WTC11 (cell line): ENCODE data around the gene FAM161A. TPM values are rescaled to one million over a fixed set of nuclear protein-coding genes. Genes with fewer than 3 reads are reported as not detected.

Source experiments
- ATAC-seq: fragments of 200-7000 bp; cut with Tn5 transposase; 2 replicates; pipeline ENCODE4 v1.10.0; 2021; ENCODE audit warnings: mild to moderate bottlenecking, moderate library complexity
- CTCF ChIA-PET: fragments of 300-600 bp; sonication (Branson Sonifier 250); formaldehyde crosslinking; loops from one replicate; lab custom pipeline; 2021; ENCODE audit warnings: antibody characterized with exemption; lab: Charles Lee
- POLR2A ChIA-PET: fragments of 350-600 bp; sonication (Branson Sonifier 250); formaldehyde crosslinking; loops from one replicate; lab custom pipeline; 2021; ENCODE audit warnings: antibody characterized with exemption; lab: Charles Lee
- DNase-seq: peaks from one replicate; pipeline ENCODE4 v3.0.0; 2021; ENCODE audit warnings: low spot score
- H3K27ac Mint-ChIP-seq: 2 replicates; pipeline ENCODE4 v1.8.0; 2021; ENCODE audit warnings: mixed read lengths
- H3K27me3 Mint-ChIP-seq: 2 replicates; pipeline ENCODE4 v1.8.0; 2021; ENCODE audit warnings: low read depth, mild to moderate bottlenecking, moderate library complexity, mixed read lengths
- H3K36me3 Mint-ChIP-seq: 2 replicates; pipeline ENCODE4 v1.8.0; 2021; ENCODE audit warnings: mixed read lengths
- H3K4me1 Mint-ChIP-seq: 2 replicates; pipeline ENCODE4 v1.8.0; 2022; ENCODE audit warnings: mixed read lengths
- H3K4me3 Mint-ChIP-seq: 2 replicates; pipeline ENCODE4 v1.8.0; 2021; ENCODE audit warnings: mild to moderate bottlenecking, moderate library complexity, mixed read lengths
- H3K9me3 Mint-ChIP-seq: 2 replicates; pipeline ENCODE4 v1.8.0; 2021; ENCODE audit warnings: mixed read lengths
- CBFB ChIP-seq: sonication (generic); formaldehyde crosslinking; IDR thresholded peaks from 2 replicates; pipeline ENCODE4 v1.8.1; 2022; ENCODE audit warnings: mild to moderate bottlenecking, low read depth, missing genetic modification reagents
- FOXK1 ChIP-seq: sonication (generic); formaldehyde crosslinking; IDR thresholded peaks from 2 replicates; pipeline ENCODE4 v1.8.0; 2022; ENCODE audit warnings: mild to moderate bottlenecking, moderate library complexity, missing genetic modification reagents
- NR1H2 ChIP-seq: sonication (generic); formaldehyde crosslinking; IDR thresholded peaks from 2 replicates; pipeline ENCODE4 v1.9.0; 2021; ENCODE audit warnings: mild to moderate bottlenecking, moderate library complexity, missing genetic modification reagents
- OVOL2 ChIP-seq: fragments of 250-450 bp; sonication (Bioruptor Pico); IDR thresholded peaks from 2 replicates; pipeline ENCODE4 v1.9.0; 2021; ENCODE audit warnings: mild to moderate bottlenecking, borderline replicate concordance
- RELA ChIP-seq: sonication (generic); formaldehyde crosslinking; IDR thresholded peaks from 2 replicates; pipeline ENCODE4 v1.8.1; 2022; ENCODE audit warnings: missing genetic modification reagents, mild to moderate bottlenecking, borderline replicate concordance
- RORB ChIP-seq: fragments of 250-450 bp; sonication (Bioruptor Pico); IDR thresholded peaks from 2 replicates; pipeline ENCODE4 v1.9.0; 2021; ENCODE audit warnings: mild to moderate bottlenecking
- SOX15 ChIP-seq: fragments of 250-450 bp; sonication (Bioruptor Pico); IDR thresholded peaks from 2 replicates; pipeline ENCODE4 v1.9.0; 2021; ENCODE audit warnings: mild to moderate bottlenecking
- ZBTB43 ChIP-seq: sonication (generic); formaldehyde crosslinking; IDR thresholded peaks from 2 replicates; pipeline ENCODE4 v1.8.1; 2023; ENCODE audit warnings: mild to moderate bottlenecking, missing genetic modification reagents
- ZNF263 ChIP-seq: sonication (generic); formaldehyde crosslinking; IDR thresholded peaks from 2 replicates; pipeline ENCODE4 v1.8.1; 2022; ENCODE audit warnings: low read depth, mild to moderate bottlenecking, moderate library complexity, missing genetic modification reagents
- ZNF425 ChIP-seq: fragments of 250-450 bp; sonication (Bioruptor Pico); conservative IDR thresholded peaks from 2 replicates; pipeline ENCODE4 v1.9.0; 2021; ENCODE audit warnings: mild to moderate bottlenecking
- ZNF512 ChIP-seq: sonication (generic); formaldehyde crosslinking; IDR thresholded peaks from 2 replicates; pipeline ENCODE4 v1.8.1; 2022; ENCODE audit warnings: missing genetic modification reagents, borderline replicate concordance
- total RNA-seq: library from RNA; stranded (reverse); gene quantifications from 3 replicates; pipeline ENCODE4 v1.2.3, GENCODE V29; 2021
- TF ChIP-seq, protein P1 (sequence below): sonication (generic); formaldehyde crosslinking; IDR thresholded peaks from 2 replicates; pipeline ENCODE4 v1.8.0; 2022; ENCODE audit warnings: mild to moderate bottlenecking, missing genetic modification reagents
- TF ChIP-seq, protein P2 (sequence below): sonication (generic); formaldehyde crosslinking; IDR thresholded peaks from 2 replicates; pipeline ENCODE4 v1.8.1; 2022; ENCODE audit warnings: mild to moderate bottlenecking, moderate library complexity, missing genetic modification reagents
- TF ChIP-seq, protein P3 (sequence below): sonication (generic); formaldehyde crosslinking; IDR thresholded peaks from 2 replicates; pipeline ENCODE4 v1.8.0; 2022; ENCODE audit warnings: mild to moderate bottlenecking, missing genetic modification reagents
- TF ChIP-seq, protein P4 (sequence below): fragments of 250-450 bp; sonication (Bioruptor Pico); IDR thresholded peaks from 2 replicates; pipeline ENCODE4 v1.9.0; 2021; ENCODE audit warnings: mild to moderate bottlenecking
- TF ChIP-seq, protein P5 (sequence below): fragments of 250-450 bp; sonication (Bioruptor Pico); IDR thresholded peaks from 2 replicates; pipeline ENCODE4 v1.9.0; 2021; ENCODE audit warnings: mild to moderate bottlenecking, borderline replicate concordance

FAM161A gene
- total RNA-seq, 1 experiment from 2014 or later = 12.4 TPM

- no peak overlapping the region for H3K4me3 Mint-ChIP-seq
- H3K36me3 Mint-ChIP-seq = no peaks in the 10 kb centered on the region
- H3K9me3 Mint-ChIP-seq = no peaks in the 10 kb centered on the region
- ATAC-seq = no peak
- peaks cover 3% of the 10 kb centered on the region; the same call in 1 of the 2 replicates for H3K4me1 Mint-ChIP-seq
- POLR2A ChIA-PET = no interaction called here
- peaks cover 21% of the 10 kb centered on the region for H3K27me3 Mint-ChIP-seq
- no peak for DNase-seq
- CTCF ChIA-PET = interaction anchor here (0.6 to 1.3 kb wide), 3 partner anchors 59 to 956 kb away, joined by 3 to 4 read pairs (median 3); no protein-coding TSS in a partner anchor
- TF ChIP-seq RORB = no peak
- TF ChIP-seq, protein P1, sequence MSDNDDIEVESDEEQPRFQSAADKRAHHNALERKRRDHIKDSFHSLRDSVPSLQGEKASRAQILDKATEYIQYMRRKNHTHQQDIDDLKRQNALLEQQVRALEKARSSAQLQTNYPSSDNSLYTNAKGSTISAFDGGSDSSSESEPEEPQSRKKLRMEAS (CRISPR knock-in tag) = no peak
- no peak for TF ChIP-seq ZNF425 (CRISPR knock-in tag)
- TF ChIP-seq, protein P2, sequence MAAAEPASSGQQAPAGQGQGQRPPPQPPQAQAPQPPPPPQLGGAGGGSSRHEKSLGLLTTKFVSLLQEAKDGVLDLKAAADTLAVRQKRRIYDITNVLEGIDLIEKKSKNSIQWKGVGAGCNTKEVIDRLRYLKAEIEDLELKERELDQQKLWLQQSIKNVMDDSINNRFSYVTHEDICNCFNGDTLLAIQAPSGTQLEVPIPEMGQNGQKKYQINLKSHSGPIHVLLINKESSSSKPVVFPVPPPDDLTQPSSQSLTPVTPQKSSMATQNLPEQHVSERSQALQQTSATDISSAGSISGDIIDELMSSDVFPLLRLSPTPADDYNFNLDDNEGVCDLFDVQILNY = no peak
- TF ChIP-seq, protein P3, sequence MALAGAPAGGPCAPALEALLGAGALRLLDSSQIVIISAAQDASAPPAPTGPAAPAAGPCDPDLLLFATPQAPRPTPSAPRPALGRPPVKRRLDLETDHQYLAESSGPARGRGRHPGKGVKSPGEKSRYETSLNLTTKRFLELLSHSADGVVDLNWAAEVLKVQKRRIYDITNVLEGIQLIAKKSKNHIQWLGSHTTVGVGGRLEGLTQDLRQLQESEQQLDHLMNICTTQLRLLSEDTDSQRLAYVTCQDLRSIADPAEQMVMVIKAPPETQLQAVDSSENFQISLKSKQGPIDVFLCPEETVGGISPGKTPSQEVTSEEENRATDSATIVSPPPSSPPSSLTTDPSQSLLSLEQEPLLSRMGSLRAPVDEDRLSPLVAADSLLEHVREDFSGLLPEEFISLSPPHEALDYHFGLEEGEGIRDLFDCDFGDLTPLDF (CRISPR knock-in tag) = no peak
- TF ChIP-seq CBFB (CRISPR knock-in tag) = no peak
- no peak for TF ChIP-seq RELA (CRISPR knock-in tag)
- TF ChIP-seq, protein P4, sequence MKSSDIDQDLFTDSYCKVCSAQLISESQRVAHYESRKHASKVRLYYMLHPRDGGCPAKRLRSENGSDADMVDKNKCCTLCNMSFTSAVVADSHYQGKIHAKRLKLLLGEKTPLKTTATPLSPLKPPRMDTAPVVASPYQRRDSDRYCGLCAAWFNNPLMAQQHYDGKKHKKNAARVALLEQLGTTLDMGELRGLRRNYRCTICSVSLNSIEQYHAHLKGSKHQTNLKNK = no peak
- TF ChIP-seq, protein P5, sequence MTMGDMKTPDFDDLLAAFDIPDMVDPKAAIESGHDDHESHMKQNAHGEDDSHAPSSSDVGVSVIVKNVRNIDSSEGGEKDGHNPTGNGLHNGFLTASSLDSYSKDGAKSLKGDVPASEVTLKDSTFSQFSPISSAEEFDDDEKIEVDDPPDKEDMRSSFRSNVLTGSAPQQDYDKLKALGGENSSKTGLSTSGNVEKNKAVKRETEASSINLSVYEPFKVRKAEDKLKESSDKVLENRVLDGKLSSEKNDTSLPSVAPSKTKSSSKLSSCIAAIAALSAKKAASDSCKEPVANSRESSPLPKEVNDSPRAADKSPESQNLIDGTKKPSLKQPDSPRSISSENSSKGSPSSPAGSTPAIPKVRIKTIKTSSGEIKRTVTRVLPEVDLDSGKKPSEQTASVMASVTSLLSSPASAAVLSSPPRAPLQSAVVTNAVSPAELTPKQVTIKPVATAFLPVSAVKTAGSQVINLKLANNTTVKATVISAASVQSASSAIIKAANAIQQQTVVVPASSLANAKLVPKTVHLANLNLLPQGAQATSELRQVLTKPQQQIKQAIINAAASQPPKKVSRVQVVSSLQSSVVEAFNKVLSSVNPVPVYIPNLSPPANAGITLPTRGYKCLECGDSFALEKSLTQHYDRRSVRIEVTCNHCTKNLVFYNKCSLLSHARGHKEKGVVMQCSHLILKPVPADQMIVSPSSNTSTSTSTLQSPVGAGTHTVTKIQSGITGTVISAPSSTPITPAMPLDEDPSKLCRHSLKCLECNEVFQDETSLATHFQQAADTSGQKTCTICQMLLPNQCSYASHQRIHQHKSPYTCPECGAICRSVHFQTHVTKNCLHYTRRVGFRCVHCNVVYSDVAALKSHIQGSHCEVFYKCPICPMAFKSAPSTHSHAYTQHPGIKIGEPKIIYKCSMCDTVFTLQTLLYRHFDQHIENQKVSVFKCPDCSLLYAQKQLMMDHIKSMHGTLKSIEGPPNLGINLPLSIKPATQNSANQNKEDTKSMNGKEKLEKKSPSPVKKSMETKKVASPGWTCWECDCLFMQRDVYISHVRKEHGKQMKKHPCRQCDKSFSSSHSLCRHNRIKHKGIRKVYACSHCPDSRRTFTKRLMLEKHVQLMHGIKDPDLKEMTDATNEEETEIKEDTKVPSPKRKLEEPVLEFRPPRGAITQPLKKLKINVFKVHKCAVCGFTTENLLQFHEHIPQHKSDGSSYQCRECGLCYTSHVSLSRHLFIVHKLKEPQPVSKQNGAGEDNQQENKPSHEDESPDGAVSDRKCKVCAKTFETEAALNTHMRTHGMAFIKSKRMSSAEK = no peak
- no peak for TF ChIP-seq ZNF512 (CRISPR knock-in tag)
- TF ChIP-seq, all 79 proteins: peak for 0
- no peak overlapping the region for H3K27ac Mint-ChIP-seq
Observed at GRCh38 chr2:61792355-61792890, 61.4 kb downstream of the FAM161A start.

DNA sequence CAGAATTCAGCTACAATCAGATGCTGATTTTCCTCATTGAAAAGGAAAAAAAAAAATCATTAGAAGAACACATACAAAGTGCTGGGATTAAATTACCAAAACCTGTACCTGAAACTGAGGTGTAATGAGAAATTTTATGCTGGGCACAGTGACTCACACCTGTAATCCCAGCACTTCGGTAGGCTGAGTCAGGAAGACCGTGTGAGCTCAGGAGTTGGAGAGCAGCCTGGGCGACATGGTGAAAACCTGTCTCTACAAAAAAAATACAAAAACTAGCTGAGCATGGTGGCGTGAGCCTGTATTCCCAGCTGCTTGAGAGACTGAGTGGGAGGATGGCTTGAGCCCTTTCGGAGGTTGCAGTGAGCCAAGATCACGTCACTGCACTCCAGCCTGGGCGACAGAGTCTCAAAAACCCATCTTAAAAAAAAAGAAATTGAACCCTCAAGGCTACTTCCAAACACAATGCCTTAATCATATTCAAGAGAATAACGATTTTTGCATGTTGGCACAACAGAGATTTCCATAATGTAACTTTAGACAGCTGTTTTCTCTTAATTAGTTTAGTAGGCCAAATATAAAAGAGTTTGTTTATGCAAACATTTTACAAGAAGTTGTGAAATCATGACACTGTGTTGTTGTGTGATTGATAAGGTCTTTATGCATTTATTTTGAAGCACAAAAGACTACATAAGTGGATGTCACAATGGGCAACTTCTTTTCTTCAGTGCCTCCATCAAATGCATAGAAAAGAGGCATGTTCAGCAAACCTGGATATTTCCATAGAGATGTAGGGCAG, 63.9 kb downstream of the FAM161A start:
- no peak overlapping the region for H3K27ac Mint-ChIP-seq
- no peak for DNase-seq
- H3K27me3 Mint-ChIP-seq = peaks cover 27% of the 10 kb centered on the region
- no peaks in the 10 kb centered on the region for H3K36me3 Mint-ChIP-seq
- H3K9me3 Mint-ChIP-seq = no peaks in the 10 kb centered on the region
- H3K4me1 Mint-ChIP-seq = peaks cover 3% of the 10 kb centered on the region; the same call in 1 of the 2 replicates
- TF ChIP-seq FOXK1 (CRISPR knock-in tag) = no peak
- TF ChIP-seq ZBTB43 (CRISPR knock-in tag) = no peak
- TF ChIP-seq OVOL2 = no peak
- no peak for TF ChIP-seq ZNF263 (CRISPR knock-in tag)
- no peak for TF ChIP-seq ZNF425 (CRISPR knock-in tag)
- no peak for TF ChIP-seq NR1H2 (CRISPR knock-in tag)
- no peak for TF ChIP-seq SOX15 (CRISPR knock-in tag)
- ChIA-PET POLR2A (no interaction called here), CTCF (interaction anchor here (0.6 kb wide), 1 partner anchor 209 kb away, joined by 6 read pairs; no protein-coding TSS in a partner anchor)
- no peak overlapping the region for H3K4me3 Mint-ChIP-seq
- no peak for ATAC-seq
